ENCODE data around the gene ARHGAP4.

DNA sequence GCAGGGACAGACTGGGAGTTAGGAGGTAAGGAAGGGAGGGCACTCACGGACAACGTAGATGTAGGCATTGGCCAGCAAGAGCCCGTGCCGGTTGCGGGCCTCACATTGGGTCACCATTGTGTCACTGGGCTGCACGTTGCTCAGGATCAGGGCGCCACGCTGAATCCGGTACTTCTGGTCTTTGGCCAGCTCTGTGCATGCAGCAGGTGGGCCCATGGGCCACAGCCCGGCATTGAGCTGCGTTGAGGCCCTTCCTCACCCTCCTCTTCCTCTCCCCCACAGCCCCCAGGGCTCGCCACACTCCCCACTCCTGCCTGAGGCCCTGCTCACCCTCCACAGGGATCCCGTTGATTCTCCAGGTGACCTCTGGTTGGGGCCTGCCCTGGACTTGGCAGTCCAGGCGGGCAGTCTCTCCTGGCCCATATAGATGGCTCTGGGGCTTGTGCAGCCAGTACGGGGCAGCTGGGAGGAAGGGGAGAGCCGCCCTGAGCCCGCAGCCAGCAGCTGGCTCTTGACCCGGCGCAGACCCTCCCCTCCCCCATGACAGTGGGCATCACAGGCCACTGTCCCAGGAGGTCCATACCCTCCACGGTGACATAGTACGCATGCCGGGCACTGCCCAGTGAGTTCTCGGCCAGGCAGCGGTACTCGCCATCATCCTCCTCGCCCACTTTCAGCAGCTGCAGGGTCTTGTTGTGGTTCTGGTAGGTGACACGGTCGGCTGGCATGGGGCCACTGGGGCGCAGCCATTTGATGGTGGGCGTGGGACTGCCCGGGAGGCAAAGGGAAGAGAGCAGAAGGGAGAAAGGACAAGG is 56.4 kb downstream of the ARHGAP4 start:
- TF ChIP-seq, protein P1, sequence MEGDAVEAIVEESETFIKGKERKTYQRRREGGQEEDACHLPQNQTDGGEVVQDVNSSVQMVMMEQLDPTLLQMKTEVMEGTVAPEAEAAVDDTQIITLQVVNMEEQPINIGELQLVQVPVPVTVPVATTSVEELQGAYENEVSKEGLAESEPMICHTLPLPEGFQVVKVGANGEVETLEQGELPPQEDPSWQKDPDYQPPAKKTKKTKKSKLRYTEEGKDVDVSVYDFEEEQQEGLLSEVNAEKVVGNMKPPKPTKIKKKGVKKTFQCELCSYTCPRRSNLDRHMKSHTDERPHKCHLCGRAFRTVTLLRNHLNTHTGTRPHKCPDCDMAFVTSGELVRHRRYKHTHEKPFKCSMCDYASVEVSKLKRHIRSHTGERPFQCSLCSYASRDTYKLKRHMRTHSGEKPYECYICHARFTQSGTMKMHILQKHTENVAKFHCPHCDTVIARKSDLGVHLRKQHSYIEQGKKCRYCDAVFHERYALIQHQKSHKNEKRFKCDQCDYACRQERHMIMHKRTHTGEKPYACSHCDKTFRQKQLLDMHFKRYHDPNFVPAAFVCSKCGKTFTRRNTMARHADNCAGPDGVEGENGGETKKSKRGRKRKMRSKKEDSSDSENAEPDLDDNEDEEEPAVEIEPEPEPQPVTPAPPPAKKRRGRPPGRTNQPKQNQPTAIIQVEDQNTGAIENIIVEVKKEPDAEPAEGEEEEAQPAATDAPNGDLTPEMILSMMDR (IDR thresholded peaks at IDR 0.05), result no peak
- TF ChIP-seq POLR2A (IDR thresholded peaks at IDR 0.05), result no peak

Measured in Peyer's patch (tissue), 4 donors.